GM13977 (cell line): ENCODE measurements around the gene CLEC2B.

ENCODE experiments used
- DNase-seq: peaks from one replicate; pipeline ENCODE4 v3.0.0; 2012; ENCODE audit warnings: low spot score
- in situ Hi-C: fragments of 300-500 bp; cut with MboI; formaldehyde crosslinking; loops from one replicate; pipeline ENCODE4 v1.12.0; 2022; ENCODE audit warnings: low sequenced_read_pairs, low pct_unique_long_range_greater_than_20kb, mixed read lengths, inconsistent platforms; ENCODE audit not compliant: unreplicated experiment
- TF ChIP-seq, protein P1 (sequence below): IDR thresholded peaks from 2 replicates; pipeline ENCODE4 v1.5.1; 2012; ENCODE audit warnings: mild to moderate bottlenecking, control low read depth; ENCODE audit not compliant: insufficient read depth; ENCODE audit errors: extremely low read depth, missing control alignments

Gene CLEC2B

GRCh38 chr12:9864913-9865675, 4.1 kb downstream of the CLEC2B start:
- no peak for DNase-seq
- TF ChIP-seq, protein P1, sequence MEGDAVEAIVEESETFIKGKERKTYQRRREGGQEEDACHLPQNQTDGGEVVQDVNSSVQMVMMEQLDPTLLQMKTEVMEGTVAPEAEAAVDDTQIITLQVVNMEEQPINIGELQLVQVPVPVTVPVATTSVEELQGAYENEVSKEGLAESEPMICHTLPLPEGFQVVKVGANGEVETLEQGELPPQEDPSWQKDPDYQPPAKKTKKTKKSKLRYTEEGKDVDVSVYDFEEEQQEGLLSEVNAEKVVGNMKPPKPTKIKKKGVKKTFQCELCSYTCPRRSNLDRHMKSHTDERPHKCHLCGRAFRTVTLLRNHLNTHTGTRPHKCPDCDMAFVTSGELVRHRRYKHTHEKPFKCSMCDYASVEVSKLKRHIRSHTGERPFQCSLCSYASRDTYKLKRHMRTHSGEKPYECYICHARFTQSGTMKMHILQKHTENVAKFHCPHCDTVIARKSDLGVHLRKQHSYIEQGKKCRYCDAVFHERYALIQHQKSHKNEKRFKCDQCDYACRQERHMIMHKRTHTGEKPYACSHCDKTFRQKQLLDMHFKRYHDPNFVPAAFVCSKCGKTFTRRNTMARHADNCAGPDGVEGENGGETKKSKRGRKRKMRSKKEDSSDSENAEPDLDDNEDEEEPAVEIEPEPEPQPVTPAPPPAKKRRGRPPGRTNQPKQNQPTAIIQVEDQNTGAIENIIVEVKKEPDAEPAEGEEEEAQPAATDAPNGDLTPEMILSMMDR: no peak
- in situ Hi-C loops: no loop called here

- DNase-seq: no peak
- in situ Hi-C loops: no loop called here
- TF ChIP-seq, protein P1: no peak
Observed at GRCh38 chr12:9858135-9858534, 11.0 kb downstream of the CLEC2B start.

DNA sequence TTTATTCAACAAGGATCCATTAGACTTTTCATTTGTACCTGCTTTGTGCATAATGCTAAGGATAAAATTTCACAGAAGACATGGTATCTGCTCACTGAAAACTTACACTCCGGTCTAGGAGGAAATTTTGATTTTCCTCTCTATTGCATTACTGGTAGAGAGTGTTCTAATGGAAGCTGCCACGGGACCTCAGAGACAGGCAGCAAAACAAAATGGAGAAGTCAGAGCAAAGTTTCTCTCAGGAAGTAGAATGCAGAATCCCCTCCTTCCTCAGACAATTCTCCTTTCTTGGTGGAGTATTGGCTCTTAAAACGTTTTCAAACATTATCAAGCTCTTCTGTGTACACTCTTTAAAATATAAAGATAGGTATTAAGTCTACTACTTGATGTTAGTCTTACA, 12.3 kb downstream of the CLEC2B start:
- TF ChIP-seq, protein P1: no peak
- DNase-seq: no peak
- in situ Hi-C loops: no loop called here

GRCh38 chr12:9856151-9856550, 13.0 kb downstream of the CLEC2B start:
- no peak for DNase-seq
- TF ChIP-seq, protein P1: no peak
- in situ Hi-C loops: no loop called here

DNA sequence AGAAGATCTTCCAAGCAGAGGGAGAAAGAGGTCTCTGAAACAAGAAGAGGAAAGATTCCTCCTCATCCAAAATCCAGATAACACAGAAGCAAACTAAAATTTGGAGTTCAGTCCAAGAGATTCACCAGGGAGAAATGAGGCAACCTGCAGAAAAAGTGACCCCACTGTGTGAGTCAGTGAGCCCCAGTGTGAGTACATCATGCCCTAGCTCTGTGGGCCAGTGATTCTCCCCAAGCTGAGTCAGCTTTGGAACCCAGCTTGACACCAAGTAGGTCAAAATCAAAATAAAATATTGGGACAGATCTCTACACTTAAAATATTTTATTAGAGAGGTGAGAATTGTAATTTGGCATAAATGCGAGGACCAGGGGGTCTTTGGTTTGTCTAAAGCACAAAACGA, 17.2 kb downstream of the CLEC2B start:
- TF ChIP-seq, protein P1: no peak
- in situ Hi-C loops: no loop called here
- no peak for DNase-seq

GRCh38 chr12:9851050-9851449, 18.1 kb downstream of the CLEC2B start:
- TF ChIP-seq, protein P1: no peak

More at GRCh38 chr12:9851050-9851449, 18.1 kb downstream of the CLEC2B start:
- in situ Hi-C loops: no loop called here
- no peak for DNase-seq
